IMR-90 (cell line): Measurements from ENCODE around the gene TTBK2. TPM values are rescaled to one million over a fixed set of nuclear protein-coding genes. Genes with fewer than 3 reads are reported as not detected.

Experiments
- ATAC-seq: fragments of 200-7000 bp; cut with Tn5 transposase; 2 replicates; pipeline ENCODE4 v1.9.1; 2020; ENCODE audit warnings: low read depth, mild to moderate bottlenecking, moderate library complexity
- BruUV-seq: library from RNA; stranded (reverse); fragments of 400-500 nt; replicated peaks from 2 replicates; lab custom pipeline; 2021; lab: Mats Ljungman, UMichigan
- CTCF ChIA-PET: fragments of 300-600 bp; formaldehyde crosslinking; extraction: SDS; loops from one replicate; lab custom pipeline; 2021; ENCODE audit warnings: antibody characterized with exemption; lab: Yijun Ruan, JAX
- POLR2A ChIA-PET: fragments of 300-600 bp; sonication (Branson Sonifier 250); formaldehyde crosslinking; loops from one replicate; lab custom pipeline; 2022; ENCODE audit warnings: antibody characterized with exemption; ENCODE audit not compliant: unreplicated experiment; lab: Charles Lee
- DNase-seq: peaks from one replicate; pipeline ENCODE4 v3.0.0; 2013
- H2AFZ ChIP-seq: replicated peaks from 2 replicates; pipeline ENCODE3; 2013; ENCODE audit warnings: low read length, mild to moderate bottlenecking; ENCODE audit not compliant: poor library complexity
- H2AK5ac ChIP-seq: 2 replicates; pipeline ENCODE4 v1.6.1; 2013; ENCODE audit warnings: low read depth, low read length, inconsistent platforms
- H2AK9ac ChIP-seq: replicated peaks from 2 replicates; pipeline ENCODE3; 2013; ENCODE audit warnings: mild to moderate bottlenecking, low read depth, low read length, moderate library complexity; ENCODE audit not compliant: poor library complexity
- H2BK120ac ChIP-seq: 2 replicates; pipeline ENCODE4 v1.6.1; 2013; ENCODE audit warnings: low read depth, low read length, inconsistent platforms
- H2BK15ac ChIP-seq: 3 replicates; pipeline ENCODE4 v1.6.1; 2013; ENCODE audit warnings: low read depth, low read length, inconsistent platforms
- H2BK20ac ChIP-seq: 2 replicates; pipeline ENCODE4 v1.6.1; 2013; ENCODE audit warnings: low read depth, mild to moderate bottlenecking, inconsistent platforms, low read length, moderate library complexity
- H2BK5ac ChIP-seq: 2 replicates; pipeline ENCODE4 v1.6.1; 2013; ENCODE audit warnings: mild to moderate bottlenecking, low read depth, low read length, inconsistent platforms; ENCODE audit not compliant: poor library complexity, severe bottlenecking
- H3K14ac ChIP-seq: replicated peaks from 2 replicates; pipeline ENCODE4 v1.6.1; 2013; ENCODE audit warnings: low read depth, low read length, inconsistent platforms
- H3K18ac ChIP-seq: 2 replicates; pipeline ENCODE4 v1.6.1; 2013; ENCODE audit warnings: low read depth, low read length, control low read depth
- H3K23ac ChIP-seq: 2 replicates; pipeline ENCODE4 v1.6.1; 2013; ENCODE audit warnings: low read depth, low read length, inconsistent platforms
- H3K27ac ChIP-seq: 2 replicates; pipeline ENCODE4 v1.5.1; 2013; ENCODE audit warnings: mild to moderate bottlenecking, control low read depth, low read length; ENCODE audit not compliant: insufficient read depth
- H3K27me3 ChIP-seq: 2 replicates; pipeline ENCODE4 v1.6.1; 2013; ENCODE audit warnings: low read length; ENCODE audit not compliant: control insufficient read depth, insufficient read depth
- H3K36me3 ChIP-seq: 2 replicates; pipeline ENCODE4 v1.6.1; 2013; ENCODE audit warnings: low read length, mixed read lengths; ENCODE audit not compliant: control insufficient read depth, insufficient read depth
- H3K4ac ChIP-seq: 2 replicates; pipeline ENCODE4 v1.6.1; 2013; ENCODE audit warnings: low read depth, low read length, inconsistent platforms
- H3K4me1 ChIP-seq: 2 replicates; pipeline ENCODE4 v1.6.1; 2013; ENCODE audit warnings: low read length, mixed read lengths; ENCODE audit not compliant: control insufficient read depth, insufficient read depth
- H3K4me2 ChIP-seq: 2 replicates; pipeline ENCODE4 v1.6.1; 2013; ENCODE audit warnings: low read depth, mild to moderate bottlenecking, control low read depth, low read length, moderate library complexity
- H3K4me3 ChIP-seq: 2 replicates; pipeline ENCODE4 v1.5.1; 2013; ENCODE audit warnings: low read depth, mild to moderate bottlenecking, control low read depth, low read length, moderate library complexity; ENCODE audit not compliant: insufficient read depth
- H3K56ac ChIP-seq: 2 replicates; pipeline ENCODE4 v1.6.1; 2013; ENCODE audit warnings: low read length, inconsistent platforms; ENCODE audit not compliant: insufficient read depth; ENCODE audit errors: extremely low read depth
- H3K79me1 ChIP-seq, 2 experiments: 2 replicates each; pipeline ENCODE4 v1.6.1; 2013; ENCODE audit warnings: low read length in 2 of 2, inconsistent platforms in 1 of 2, low read depth in 1 of 2
- H3K9ac ChIP-seq: 2 replicates; pipeline ENCODE4 v1.6.1; 2013; ENCODE audit warnings: low read depth, low read length, control low read depth
- H3K9me1 ChIP-seq: 2 replicates; pipeline ENCODE4 v1.6.1; 2013; ENCODE audit warnings: low read length, inconsistent platforms; ENCODE audit not compliant: insufficient read depth
- H3K9me3 ChIP-seq: 2 replicates; pipeline ENCODE4 v1.6.1; 2013; ENCODE audit warnings: low read length; ENCODE audit not compliant: control insufficient read depth, insufficient read depth
- H4K20me1 ChIP-seq: 2 replicates; pipeline ENCODE4 v1.6.1; 2013; ENCODE audit warnings: low read length, inconsistent platforms; ENCODE audit not compliant: insufficient read depth
- H4K5ac ChIP-seq: 2 replicates; pipeline ENCODE4 v1.6.1; 2013; ENCODE audit warnings: mild to moderate bottlenecking, low read depth, low read length, control low read depth
- H4K8ac ChIP-seq, 2 experiments: 2 replicates each; pipeline ENCODE4 v1.6.1; 2013; ENCODE audit warnings: low read depth in 2 of 2, low read length in 2 of 2, control low read depth in 1 of 2, inconsistent platforms in 1 of 2
- H4K91ac ChIP-seq: 2 replicates; pipeline ENCODE4 v1.6.1; 2013; ENCODE audit warnings: low read depth, low read length, inconsistent platforms; ENCODE audit not compliant: insufficient read depth
- BHLHE40 ChIP-seq: fragments of 150-350 bp; IDR thresholded peaks from 2 replicates; pipeline ENCODE4 v1.6.1; 2016; ENCODE audit warnings: mild to moderate bottlenecking, low read depth, low read length
- CEBPB ChIP-seq: IDR thresholded peaks from 2 replicates; pipeline ENCODE4 v1.6.1; 2012; ENCODE audit warnings: low read depth, low read length, improper control_type of control experiment
- CHD1 ChIP-seq: IDR thresholded peaks from 2 replicates; pipeline ENCODE4 v1.6.1; 2012; ENCODE audit warnings: low read depth, low read length, improper control_type of control experiment
- CTCF ChIP-seq: conservative IDR thresholded peaks from 2 replicates; pipeline ENCODE4 v1.5.1; 2012; ENCODE audit warnings: mild to moderate bottlenecking, low read depth, low read length, improper control_type of control experiment
- ELK1 ChIP-seq: fragments of 150-350 bp; IDR thresholded peaks from 2 replicates; pipeline ENCODE4 v1.6.1; 2016; ENCODE audit warnings: low read depth, mild to moderate bottlenecking, low read length, moderate library complexity, borderline replicate concordance
- FOS ChIP-seq: fragments of 150-350 bp; IDR thresholded peaks from 2 replicates; pipeline ENCODE4 v1.6.1; 2016; ENCODE audit warnings: low read depth, low read length
- MAFK ChIP-seq: IDR thresholded peaks from 2 replicates; pipeline ENCODE4 v1.6.1; 2012; ENCODE audit warnings: low read depth, low read length, improper control_type of control experiment
- MAZ ChIP-seq: IDR thresholded peaks from 2 replicates; pipeline ENCODE4 v1.6.1; 2012; ENCODE audit warnings: low read depth, mild to moderate bottlenecking, low read length, improper control_type of control experiment, moderate library complexity, borderline replicate concordance
- MXI1 ChIP-seq: IDR thresholded peaks from 2 replicates; pipeline ENCODE4 v1.6.1; 2012; ENCODE audit warnings: low read depth, mild to moderate bottlenecking, low read length, moderate library complexity, borderline replicate concordance
- NFE2L2 ChIP-seq: fragments of 150-350 bp; IDR thresholded peaks from 2 replicates; pipeline ENCODE4 v1.6.1; 2016; ENCODE audit warnings: low read depth, mild to moderate bottlenecking, low read length
- POLR2A ChIP-seq: IDR thresholded peaks from 2 replicates; pipeline ENCODE4 v1.6.1; 2012; ENCODE audit warnings: mild to moderate bottlenecking, low read depth, low read length
- RAD21 ChIP-seq: IDR thresholded peaks from 2 replicates; pipeline ENCODE4 v1.6.1; 2012; ENCODE audit warnings: low read length, improper control_type of control experiment
- RCOR1 ChIP-seq: IDR thresholded peaks from 2 replicates; pipeline ENCODE4 v1.6.1; 2012; ENCODE audit warnings: mild to moderate bottlenecking, low read length, improper control_type of control experiment; ENCODE audit not compliant: insufficient replicate concordance
- RFX5 ChIP-seq: IDR thresholded peaks from 2 replicates; pipeline ENCODE4 v1.8.0; 2012; ENCODE audit warnings: low read depth, mild to moderate bottlenecking, low read length, moderate library complexity
- SMC3 ChIP-seq: fragments of 150-350 bp; IDR thresholded peaks from 2 replicates; pipeline ENCODE4 v1.6.1; 2016; ENCODE audit warnings: low read depth, mild to moderate bottlenecking, antibody characterized with exemption, low read length, moderate library complexity
- USF2 ChIP-seq: fragments of 150-350 bp; IDR thresholded peaks from 2 replicates; pipeline ENCODE4 v1.6.1; 2017; ENCODE audit warnings: mild to moderate bottlenecking, antibody characterized with exemption, low read length, low read depth
- WGBS, 2 experiments: methylation state at CpG; one replicate each; pipeline versions ENCODE4 v1.1.5 to v1.1.7; 2013; ENCODE audit warnings: missing lambda C conversion rate in 2 of 2; ENCODE audit not compliant: insufficient read length in 1 of 2; ENCODE audit errors: extremely low coverage in 2 of 2; 5-methylcytosine and 5-hydroxymethylcytosine counted together
- dilution Hi-C: fragments of 300-500 bp; cut with HindIII; formaldehyde crosslinking; loops from one replicate; pipeline ENCODE4 v1.14.3; 2018; ENCODE audit warnings: low sequenced_read_pairs; ENCODE audit not compliant: unreplicated experiment
- in situ Hi-C: fragments of 300-500 bp; cut with MboI; formaldehyde crosslinking; loops from 3 replicates; pipeline ENCODE4 v1.14.3; 2019; ENCODE audit warnings: low sequenced_read_pairs, inconsistent platforms, mixed read lengths
- intact Hi-C: fragments of 100-400 bp; cut with micrococcal nuclease; formaldehyde crosslinking; loops from 2 replicates; pipeline ENCODE4 v1.10.0; 2022
- polyA plus RNA-seq, 3 experiments: library from polyadenylated mRNA; depleted of rRNA; stranded (reverse); fragments of >200 nt; gene quantifications; 2 replicates each; pipeline ENCODE4 v1.2.3, GENCODE V29; 2012; ENCODE audit warnings: low replicate concordance in 1 of 3
- total RNA-seq: library from RNA; depleted of rRNA; stranded (reverse); fragments of >200 nt; gene quantifications from 2 replicates; pipeline ENCODE4 v1.2.3, GENCODE V29; 2012

TTBK2 gene
- total and polyA plus RNA-seq, 2 of the 4 experiments (the other 2 are of a cell fraction), result 2.4 to 3.2 TPM

GRCh38 chr15:42707873-42708544 lies 212.6 kb downstream of the TTBK2 start:
- H3K9me3 ChIP-seq, result no peaks in the 10 kb centered on the region
- no peak overlapping the region for H3K56ac ChIP-seq
- TF ChIP-seq MXI1 (no peak), NFE2L2 (no peak), CHD1 (no peak), USF2 (no peak), SMC3 (no peak), RFX5 (no peak), RCOR1 (no peak), ELK1 (no peak), FOS (no peak), CEBPB (no peak), RAD21 (no peak), BHLHE40 (no peak), POLR2A (no peak), CTCF (no peak), MAZ (no peak), MAFK (no peak)
- no peak overlapping the region for H3K4me3 ChIP-seq
- H3K9me1 ChIP-seq, result no peaks in the 10 kb centered on the region; the same call in 1 of the 2 replicates
- no peak overlapping the region for H3K9ac ChIP-seq
- H3K4me1 ChIP-seq, result no peaks in the 10 kb centered on the region
- in situ Hi-C loops (no loop called here), intact Hi-C loops (loop anchor here (10.0 kb wide), 1 partner anchor 317 kb away; no protein-coding TSS in a partner anchor), dilution Hi-C loops (no loop called here)
- no peak overlapping the region for H3K18ac ChIP-seq
- H2AK9ac ChIP-seq, result no peak overlapping the region
- no peak for ATAC-seq
- no peak overlapping the region for H2AFZ ChIP-seq
- no TSS peak for BruUV-seq
- no peak overlapping the region for H3K14ac ChIP-seq
- no peaks in the 10 kb centered on the region for H3K27me3 ChIP-seq
- no peak overlapping the region for H2BK20ac ChIP-seq
- H4K5ac ChIP-seq, result no peak overlapping the region
- no peak overlapping the region for H2AK5ac ChIP-seq
- no peak overlapping the region for H4K8ac ChIP-seq
- ChIA-PET POLR2A (no interaction called here), CTCF (no interaction called here)
- no peak for DNase-seq
- H3K27ac ChIP-seq, result no peak overlapping the region
- no peak overlapping the region for H2BK120ac ChIP-seq
- peaks cover 0 to 8% of the 10 kb centered on the region in 2 experiments; a peak in 1 of 4 replicates for H3K79me1 ChIP-seq
- H3K4ac ChIP-seq, result no peak overlapping the region
- no peaks in the 10 kb centered on the region for H3K36me3 ChIP-seq
- whole genome bisulfite sequencing, 2 experiments, result no CpG with 5 or more reads among the region's 3 CpGs
- H2BK15ac ChIP-seq, result no peak overlapping the region
- H3K4me2 ChIP-seq, result no peak overlapping the region
- no peaks in the 10 kb centered on the region for H4K20me1 ChIP-seq
- no peak overlapping the region for H2BK5ac ChIP-seq
- no peak overlapping the region for H4K91ac ChIP-seq
- no peak overlapping the region for H3K23ac ChIP-seq
